Stimulated activated CD4-positive, alpha-beta T cell treated with anti-CD3 and anti-CD28 coated beads, Interleukin-4, amount 100 ng/mL, for 48 hours (primary cell): ENCODE data around the gene MPLKIP.
A peak's percentile ranks its signal among the peaks of the same experiment; 100 is the strongest.
"Not testable (repeated sequence)": the region's sequence is repeated elsewhere in the genome, so short reads cannot be mapped to it uniquely, and the experiment has no call there.

Source experiments
- DNase-seq, 2 donors: peaks; one replicate each; pipeline ENCODE4 v3.0.0-alpha.2; 2020; ENCODE audit warnings: low read depth in 2 of 2

The MPLKIP gene

DNA sequence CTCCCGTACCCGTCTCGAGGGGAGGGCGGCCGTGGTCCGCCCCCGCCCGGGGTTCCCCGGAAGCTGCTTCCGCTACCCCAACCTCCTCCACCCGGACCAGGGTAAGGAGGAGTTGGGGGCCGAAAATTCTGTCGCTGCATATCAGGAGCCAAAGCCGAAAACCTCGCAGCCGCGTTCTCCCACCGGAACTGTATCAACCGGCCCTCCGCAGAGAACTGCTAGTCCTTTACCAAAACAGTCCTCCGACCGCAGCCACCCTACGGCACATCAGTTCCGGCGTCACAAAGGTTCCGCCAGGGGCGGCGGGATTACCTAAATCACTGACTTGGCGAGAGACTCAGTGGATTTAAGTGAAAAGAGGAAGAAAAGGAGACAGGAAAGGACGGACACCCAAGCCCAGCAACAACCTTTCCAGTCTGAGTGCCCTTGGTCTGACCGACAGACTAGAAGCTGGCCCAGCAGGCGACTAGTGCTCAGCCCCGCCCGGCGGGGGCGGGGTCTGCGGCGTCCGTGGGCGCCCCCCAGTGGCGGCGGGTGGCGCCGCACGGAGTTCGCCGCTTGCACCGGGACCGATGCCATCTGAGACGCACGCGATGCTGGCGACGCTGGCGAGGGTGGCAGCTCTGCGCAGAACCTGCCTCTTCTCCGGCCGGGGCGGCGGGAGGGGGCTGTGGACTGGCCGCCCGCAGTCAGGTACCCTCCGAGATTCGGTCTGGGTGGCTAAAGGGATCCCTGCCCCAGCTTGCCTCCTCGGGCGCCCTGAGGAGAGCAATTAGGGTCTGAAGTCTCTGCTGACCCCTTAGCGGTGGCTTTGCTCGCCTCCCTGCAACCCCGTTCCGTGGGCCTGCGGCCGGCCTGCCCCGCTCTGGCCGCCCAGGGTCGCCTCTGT is at the start of gene MPLKIP, which contains the start of gene SUGCT:
Gene MPLKIP (minus strand): TSS at position 195 of the 889 bp plus-strand sequence. CDS start 55 bp downstream, at position 140.
Gene SUGCT (plus strand): TSS at position 578 of the 889 bp plus-strand sequence.
- peak; percentile 78 to 80 for DNase-seq

DNA sequence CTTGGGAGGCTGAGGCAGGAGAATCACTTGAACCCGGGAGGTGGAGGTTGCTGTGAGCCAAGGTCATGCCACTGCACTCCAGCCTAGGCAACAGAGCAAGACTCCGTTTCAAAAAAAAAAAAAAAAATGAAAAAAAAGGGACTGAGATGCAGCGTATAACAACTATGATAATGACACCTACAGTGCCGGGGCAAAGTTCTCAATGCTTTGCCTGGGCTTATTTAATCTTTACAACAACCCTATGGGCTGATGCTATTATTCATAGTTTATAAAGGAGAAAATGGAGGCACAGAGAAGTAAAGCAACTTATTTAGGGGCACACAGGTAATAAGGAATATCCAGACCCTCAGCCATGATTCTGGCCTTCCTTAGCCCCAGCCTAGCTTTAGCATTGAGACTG is 48.0 kb upstream of the MPLKIP start:
- no peak for DNase-seq

DNA sequence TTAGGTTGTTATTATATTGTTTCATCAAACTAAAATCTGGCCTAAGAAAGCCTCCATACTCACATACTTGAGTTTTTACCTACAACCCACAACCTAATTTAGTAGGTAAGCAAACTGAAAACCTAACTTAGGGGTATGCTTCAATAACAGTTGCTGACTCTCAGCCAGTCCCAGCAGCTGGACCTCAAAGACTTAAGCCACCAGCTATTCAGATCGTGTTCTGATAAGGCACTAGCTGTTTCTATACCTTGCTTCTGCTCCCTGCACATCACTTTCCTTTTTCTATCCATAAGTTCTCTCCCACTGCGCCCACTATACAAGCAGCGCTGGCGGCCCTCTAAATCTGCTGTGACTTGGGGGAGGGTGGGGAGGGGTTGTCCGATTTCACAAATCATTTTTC is 42.6 kb upstream of the MPLKIP start:
- DNase-seq, result no peak

DNA sequence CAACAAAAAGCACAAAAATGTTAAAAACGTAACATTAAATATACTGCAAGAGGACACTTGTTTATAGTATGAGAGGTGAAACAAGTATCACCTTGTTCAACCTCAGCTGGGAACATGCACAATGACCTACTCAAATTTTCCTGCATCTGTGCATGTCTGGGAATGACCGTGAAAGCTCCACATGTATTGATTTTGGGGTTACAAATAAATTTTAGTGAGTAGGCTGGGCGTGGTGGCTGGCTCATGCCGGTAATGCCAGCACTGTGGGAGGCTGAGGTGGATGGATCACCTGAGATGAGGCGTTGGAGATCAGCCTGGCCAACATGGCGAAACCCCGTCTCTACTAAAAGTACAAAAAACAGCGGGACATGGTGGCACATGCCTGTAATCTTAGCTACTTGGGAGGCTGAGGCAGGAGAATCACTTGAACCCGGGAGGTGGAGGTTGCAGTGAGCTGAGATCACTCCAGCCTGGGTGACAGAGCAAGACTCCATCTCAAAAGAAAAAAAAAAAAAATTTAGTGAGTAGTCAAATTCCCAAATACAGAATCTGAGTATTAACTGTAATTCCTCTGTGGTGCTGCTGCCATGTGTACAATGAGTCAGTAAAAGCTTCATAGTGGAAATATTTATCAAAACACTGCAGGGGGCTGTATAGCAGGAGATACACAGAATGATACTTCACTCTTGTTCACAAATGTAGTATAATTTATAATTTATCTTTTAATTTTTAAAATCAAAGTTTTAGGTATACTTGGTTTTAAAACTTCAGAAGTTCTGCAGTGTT is 41.5 kb upstream of the MPLKIP start:
- DNase-seq, result no peak

DNA sequence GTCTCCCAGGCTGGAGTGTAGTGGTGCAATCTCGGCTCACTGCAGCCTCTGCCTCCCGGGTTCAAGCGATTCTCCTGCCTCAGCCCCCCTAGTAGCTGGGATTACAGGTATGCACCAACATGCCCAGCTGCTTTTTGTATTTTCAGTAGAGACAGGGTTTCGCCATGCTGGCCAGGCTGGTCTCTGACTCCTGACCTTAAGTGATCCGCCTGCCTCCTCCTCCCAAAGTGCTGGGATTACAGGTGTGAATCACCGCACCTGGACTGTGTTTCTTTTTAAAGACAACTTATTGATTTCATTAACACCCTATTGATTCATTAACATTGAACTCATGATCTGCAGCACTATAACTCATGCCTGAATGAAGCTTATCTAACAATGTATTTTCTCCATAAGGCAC is 40.8 kb upstream of the MPLKIP start:
- not testable (repeated sequence) for DNase-seq

DNA sequence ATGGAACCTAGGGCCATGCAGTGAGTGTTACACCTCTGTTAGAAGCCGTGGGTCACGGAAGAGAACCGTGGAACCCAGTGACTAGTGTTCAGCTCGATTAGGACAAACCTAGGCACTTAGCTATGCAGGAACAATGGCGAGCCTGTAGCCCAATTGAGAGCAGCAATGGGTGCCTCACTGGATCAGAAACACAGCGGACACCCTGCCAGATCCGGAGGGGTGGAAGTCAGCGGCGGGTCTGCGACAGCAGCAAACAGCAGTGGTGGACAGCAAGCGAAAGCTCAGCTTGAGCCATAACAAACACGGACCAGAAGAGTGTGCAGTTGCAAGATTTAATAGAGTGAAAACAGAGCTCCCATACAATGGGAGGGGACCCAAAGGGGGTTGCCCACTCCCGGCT is 38.7 kb upstream of the MPLKIP start:
- not testable (repeated sequence) for DNase-seq

DNA sequence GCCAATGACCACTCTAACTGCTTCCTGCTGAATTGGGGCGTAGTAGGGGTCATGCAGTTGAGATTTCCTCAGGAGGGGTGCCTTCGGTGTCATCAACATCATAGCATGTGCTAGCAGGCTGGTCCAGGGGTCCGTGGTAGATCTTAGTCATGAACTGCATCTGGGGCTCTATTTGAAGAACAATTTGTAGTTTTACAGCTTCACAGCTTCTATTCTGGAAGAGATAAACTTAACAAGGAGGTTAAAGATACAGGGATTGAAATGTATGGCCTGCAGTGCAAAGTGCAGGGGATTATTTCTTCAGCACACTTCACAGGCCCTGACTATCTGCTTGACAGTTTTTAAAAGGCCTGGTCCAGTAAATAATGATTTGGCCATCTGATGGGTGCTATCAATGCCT is 33.8 kb upstream of the MPLKIP start:
- not testable (repeated sequence) for DNase-seq

DNA sequence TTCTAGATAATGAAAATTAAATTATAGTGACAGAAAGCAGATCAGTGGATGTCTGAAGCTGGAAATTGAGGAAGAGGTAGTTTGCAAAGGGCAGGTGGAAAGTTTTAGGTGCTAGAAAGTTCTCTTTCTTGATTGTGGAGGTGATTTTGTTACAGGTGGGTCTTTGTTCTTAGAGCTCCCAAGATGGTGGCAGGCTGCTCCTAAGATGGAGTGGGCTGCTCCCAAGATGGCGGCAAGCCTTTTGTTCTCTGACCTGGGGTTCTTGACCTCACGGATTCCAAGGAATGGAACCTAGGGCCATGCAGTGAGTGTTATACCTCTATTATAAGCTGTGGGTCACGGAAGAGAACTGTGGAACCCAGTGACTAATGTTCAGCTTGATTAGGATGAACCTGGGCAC is 32.9 kb upstream of the MPLKIP start:
- no peak for DNase-seq

DNA sequence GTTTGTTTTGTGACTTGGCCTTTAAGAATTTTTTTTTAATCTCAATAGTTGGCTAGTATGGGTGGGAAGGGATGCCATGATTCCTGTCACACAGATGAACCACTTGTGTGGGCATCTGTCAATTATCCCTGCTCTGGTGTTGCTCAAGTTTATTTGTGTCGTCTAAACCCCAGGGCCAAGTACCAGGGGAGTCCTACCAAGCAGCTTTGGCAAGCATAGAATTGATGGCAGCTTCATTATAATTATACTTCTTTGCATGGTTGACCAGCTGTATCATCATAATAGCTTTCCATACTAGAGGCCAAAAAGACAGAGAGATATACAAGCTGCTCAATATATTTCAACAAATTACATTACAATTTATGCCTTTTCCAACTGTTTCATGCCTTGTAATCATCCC is 30.8 kb upstream of the MPLKIP start:
- no peak for DNase-seq

DNA sequence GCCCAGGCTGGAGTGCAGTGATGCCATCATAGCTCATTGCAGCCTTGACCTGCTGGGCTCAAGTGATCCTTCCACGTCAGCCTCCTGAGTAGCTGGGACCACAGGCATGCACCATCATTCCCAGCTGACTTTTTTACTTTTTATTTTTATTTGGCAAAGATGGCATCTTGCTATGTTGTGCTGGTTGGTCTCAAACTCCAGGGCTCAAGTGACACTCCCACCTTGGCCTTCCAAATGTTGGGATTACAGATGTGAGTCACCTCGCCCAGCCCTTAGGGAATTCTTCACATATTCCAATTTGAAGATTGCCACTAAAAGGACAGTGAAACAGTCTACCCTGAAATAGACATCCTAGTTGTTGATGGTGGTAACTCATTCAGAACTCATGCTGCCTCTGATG is 28.1 kb upstream of the MPLKIP start:
- DNase-seq, result no peak

DNA sequence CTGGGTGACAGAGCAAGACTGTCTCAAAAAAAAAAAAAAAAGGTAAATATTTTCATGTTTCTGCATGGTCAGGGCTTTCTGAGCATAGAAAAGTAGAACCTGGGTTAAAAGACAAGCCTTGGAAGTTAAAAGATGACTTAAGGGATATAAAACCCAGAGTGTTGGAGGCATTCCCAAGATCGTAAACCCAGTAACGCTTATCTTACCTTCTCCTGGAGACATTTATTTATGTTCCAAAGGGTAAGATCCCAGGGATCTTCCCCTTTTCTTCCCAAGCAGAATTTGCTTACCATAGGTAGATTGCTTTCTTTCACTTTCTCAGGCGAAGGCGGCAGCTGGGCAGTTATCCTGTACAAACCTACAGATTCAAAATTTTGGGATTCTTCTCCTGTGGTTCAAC is 22.6 kb upstream of the MPLKIP start:
- no peak for DNase-seq

DNA sequence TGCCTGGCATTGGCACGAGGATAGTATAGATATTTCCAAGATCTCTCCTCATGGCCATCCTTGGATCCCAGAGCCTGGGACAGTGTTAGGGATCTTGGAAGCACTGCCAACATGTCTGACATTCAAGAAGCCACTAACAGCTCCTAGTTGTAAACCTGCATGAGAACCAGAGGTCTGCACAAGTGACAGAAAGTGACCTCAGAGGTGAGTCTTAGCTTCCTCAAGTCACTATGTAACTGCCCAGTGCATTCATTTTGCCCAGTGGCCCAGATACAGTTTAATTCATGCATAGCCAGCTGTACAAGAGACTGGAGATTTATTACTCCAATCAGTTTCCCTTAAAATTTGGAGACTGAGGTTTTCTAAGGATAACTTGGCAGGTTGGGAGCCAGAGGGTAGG is 17.1 kb upstream of the MPLKIP start:
- no peak for DNase-seq

DNA sequence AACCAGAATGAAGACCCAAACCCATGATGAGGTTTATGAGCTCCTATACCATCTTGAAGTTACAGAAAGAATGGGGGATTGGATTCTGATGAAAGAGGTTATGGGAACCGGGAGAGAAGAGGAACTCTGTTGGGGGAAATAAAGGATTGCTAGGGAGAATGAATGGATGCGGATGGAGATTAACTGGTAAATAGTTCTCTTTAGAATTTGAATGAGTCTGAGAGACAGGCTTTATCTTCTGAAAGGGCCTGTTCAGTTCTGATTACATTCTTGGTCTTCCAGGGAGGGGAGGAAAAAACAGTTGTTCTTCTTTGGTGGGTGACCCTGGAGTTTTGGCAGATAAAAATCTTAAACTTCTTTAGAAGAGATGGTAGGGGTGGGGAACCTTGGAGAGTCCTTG is 14.2 kb upstream of the MPLKIP start:
- DNase-seq, result no peak

DNA sequence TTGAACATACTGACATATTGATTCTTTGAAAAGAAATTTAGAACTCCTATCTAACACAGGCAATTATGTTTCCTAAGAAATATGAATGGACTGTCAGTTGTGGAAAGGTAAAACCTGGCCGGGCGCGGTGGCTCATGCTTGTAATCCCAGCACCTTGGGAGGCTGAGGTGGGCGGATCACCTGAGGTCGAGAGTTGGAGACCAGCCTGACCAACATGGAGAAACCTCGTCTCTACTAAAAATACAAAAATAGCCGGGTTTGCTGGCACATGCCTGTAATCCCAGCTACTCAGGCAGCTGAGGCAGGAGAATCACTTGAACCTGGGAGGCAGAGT is 13.8 kb upstream of the MPLKIP start:
- not testable (repeated sequence) for DNase-seq

DNA sequence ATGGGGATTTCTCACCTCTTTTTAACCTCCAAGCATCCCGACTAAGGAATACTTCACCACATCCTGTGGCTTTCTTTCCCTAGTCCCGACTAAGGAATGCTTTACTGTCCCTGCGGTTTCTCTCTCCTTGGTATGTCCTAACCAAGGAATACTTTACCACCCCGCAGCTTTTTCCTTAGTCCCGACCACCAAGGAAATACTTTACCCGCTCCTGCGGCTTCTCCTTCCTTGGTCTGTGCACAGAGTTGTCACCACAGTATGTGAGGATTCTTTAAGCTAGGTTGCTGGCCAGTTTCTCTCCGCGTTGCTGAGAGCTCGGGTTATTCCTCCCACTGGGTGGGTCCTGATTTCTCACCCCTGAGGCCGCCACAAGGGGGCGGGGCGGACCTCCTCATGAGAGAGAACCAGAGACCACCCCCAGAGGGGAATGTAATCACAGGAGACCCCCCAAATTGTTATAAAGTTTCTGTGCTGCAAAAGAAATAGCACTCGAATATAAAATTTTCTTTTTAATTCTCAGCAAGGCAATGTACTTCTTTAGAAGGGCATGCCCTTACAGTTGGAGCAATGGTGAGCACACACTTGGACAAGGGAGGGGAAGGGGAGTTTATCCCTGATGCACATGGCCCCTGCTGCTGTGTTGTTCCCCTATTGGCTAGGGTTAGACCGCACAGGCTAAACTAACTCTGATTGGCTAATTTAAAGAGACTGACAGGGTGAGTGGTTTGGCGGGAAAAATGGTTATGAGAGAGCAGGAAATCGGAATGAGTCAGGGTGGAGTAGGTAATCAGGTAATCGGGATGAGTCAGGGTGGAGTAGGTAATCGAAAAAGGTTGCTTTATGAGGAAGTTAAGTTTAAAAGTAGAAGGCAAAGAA is 13.2 kb upstream of the MPLKIP start:
- no peak for DNase-seq

DNA sequence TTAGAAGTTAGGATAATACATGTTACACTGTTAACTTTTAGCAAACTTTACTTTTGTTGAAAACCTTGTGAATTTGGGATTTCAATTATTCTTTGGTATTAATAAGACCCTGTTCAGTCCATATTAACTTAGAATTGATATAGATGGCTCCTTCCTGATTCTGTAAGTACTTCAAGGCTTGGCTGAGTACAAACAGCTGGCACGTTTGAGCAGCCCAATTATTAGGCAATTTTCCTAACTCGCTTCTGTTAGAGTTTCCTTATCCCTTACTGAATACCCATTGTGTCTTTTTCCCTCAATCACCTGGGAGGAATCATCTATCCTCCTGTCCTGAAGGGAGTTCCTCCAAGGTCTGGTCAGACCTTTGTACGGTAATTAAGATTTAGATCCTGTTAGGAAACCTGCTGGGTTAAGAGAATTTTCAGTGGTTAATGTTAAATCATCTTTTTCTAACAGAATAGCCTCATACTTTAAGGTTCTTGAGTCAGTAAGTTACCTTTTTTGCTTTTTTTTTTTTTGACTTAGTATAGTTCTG is 11.2 kb upstream of the MPLKIP start:
- not testable (repeated sequence) for DNase-seq

DNA sequence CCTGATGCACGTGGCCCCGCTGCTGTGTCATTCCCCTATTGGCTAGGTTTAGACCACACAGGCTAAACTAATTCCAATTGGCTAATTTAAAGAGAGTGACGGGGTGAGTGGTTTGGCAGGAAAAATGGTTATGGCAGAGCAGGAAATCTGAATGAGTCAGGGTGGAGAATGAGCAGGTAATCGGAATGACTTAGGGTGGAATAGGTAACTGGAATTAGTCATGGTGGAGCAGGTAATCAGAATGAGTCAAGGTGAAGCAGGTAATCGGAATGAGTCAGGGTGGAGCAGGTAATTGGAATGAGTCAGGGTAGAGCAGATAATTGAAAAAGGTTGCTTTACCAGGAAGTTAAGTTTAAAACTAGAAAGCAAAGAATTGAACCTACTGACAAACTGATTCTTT is 7.5 kb upstream of the MPLKIP start:
- DNase-seq, result not testable (repeated sequence)

DNA sequence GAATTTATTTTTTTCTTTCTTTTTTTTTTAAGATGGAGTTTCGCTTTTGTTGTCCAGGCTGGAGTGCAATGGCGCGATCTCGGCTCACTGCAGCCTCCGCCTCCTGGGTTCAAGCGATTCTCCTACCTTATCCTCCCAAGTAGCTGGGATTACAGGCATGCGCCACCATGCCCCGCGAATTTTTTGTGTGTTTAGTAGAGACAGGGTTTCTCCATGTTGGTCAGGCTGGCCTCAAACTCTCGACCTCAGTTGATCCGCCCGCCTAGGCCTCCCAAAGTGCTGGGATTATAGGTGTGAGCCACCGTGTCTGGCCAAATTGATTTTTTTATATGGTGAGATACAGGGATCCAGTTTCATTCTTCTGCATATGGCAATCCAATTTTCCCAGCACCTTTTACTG is 5.5 kb upstream of the MPLKIP start:
- not testable (repeated sequence) for DNase-seq

DNA sequence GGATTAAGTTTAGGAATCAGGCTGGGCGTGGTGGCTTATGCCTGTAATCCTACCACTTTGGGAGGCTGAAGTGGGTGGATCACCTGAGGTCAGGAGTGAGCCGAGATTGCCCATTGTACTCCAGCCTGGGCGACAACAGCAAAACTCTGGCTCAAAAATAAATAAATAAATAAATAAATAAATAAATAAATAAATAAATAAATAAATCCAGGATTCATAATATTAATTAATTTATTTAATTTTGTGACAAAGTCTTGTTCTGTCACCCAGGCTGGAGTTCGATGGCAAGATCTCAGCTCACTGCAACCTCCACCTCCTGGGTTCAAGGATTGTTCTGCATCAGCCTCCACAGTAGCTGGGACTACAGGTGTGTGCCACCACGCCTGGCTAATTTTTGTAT is 4.6 kb upstream of the MPLKIP start:
- DNase-seq, result no peak

DNA sequence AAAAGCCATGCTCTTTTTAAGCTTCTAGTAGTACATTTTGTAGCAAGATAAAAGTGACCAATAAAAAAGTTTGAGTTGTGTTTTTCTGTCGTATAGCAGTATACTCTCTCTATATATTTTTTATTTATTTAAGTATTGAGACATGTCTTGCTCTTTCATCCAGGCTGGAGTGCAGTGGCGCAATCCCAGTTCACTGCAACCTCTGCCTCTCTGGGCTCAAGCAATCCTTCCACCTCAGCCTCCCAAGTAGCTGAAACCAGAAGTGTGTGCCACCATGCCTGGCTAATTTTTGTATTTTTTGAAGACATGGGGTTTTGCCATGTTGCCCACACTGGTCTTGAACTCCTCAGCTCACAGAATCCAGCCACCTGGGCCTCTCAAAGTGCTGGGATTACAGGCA is 3.1 kb upstream of the MPLKIP start:
- DNase-seq, result no peak

DNA sequence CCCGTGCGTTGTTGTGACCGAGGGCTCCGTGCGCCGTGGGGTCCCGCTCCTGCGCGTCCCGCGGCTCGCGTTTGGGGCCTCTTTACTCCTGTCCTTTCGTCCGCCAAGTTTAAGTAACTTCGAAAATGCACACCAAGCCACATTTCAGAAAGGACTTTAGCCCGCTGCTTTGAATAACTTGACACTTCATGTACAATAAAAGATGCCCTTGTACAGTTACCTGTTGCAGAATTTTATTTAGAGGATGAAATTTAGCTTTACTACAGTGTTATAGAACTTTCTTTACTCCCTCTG is 842 bp upstream of the MPLKIP start:
- DNase-seq, result no peak
